GM19023 (cell line): ENCODE data around the gene CIDEB.

ENCODE experiments used
- ATAC-seq: cut with Tn5 transposase; IDR thresholded peaks from one replicate; pipeline ENCODE4 v1.9.1; 2021; ENCODE audit warnings: mild to moderate bottlenecking, moderate library complexity; ENCODE audit not compliant: unreplicated experiment

The CIDEB gene

DNA sequence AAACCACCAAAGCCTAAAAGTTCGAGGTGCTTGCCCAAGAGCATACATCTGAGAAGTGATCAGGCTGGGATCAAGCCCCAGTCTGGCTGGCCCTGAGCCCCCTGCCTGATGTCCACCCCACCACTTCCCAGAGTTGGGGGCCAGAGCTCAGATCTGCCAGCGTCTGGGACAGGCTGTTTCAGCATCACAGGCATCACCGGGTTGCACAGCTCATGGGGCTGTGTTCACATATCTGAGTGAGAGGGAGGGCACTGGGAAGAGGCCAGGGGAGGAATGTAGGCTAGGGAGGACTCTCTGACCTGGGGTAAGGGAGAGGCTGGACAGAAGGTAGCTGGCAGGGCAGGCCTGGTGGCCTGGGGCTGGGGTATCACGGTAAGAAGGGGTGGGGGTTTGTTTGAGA is 50.8 kb downstream of the CIDEB start:
- ATAC-seq = no peak

DNA sequence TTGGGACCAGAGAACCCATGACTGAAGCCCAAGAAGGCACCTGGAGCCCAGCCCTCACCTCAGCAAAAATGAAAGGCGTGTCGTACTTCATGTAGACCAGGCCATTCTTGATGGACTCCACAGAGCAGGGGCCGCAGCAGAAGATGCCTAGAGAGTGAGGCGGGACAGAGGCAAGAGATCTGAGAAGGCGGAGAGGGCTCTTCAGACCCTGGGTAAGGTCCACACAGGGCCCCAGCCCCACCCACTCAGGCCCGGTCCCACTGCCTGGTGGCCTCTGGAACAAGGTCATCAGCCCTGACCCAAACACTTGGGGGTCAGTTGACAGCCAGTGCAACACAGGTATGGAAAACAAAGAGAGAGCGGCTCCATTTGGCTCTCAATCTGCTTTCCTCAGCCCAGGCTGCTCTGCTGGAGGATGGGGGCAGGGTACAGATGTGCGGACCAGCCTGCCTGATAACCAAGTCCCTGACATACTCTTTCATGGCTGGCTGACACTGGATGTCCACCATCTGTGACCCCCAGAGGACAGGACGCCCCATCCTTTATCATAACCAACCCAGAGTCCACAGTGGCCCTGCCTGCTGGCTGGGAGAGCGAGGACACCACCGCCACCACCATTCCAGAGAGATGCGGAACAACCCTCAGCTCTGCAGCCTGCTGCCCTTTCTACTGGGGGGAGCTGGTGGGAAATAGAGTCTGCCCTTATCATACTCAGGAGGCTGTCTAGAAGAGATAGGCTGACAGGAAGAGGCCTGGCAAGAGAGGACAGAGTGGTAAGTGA is 51.7 kb downstream of the CIDEB start:
- ATAC-seq = no peak

DNA sequence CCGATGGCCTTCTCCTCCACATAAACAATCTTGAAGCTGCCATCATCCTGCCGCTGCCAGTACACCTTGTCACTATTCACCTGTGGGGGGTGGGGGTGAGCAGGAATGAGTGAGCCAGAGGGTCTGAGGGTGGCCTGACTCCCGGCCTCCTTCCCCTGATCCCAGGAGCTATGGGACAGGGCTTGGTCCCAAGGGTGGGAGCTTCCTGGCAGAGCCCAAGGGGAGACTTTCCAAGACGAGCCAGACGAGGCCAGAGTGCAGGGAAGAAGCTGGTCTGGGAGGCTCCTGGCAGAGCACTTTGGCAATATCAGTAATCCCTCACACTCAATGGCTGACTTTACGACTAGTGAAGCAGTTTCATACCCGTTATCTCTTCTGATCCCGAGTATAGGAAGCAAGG is 52.3 kb downstream of the CIDEB start:
- ATAC-seq = no peak
